ENCODE measurements around the gene ACR. TPM values are rescaled to one million over a fixed set of nuclear protein-coding genes. Genes with fewer than 3 reads are reported as not detected.
"Not testable (repeated sequence)": the region's sequence is repeated elsewhere in the genome, so short reads cannot be mapped to it uniquely, and the experiment has no call there.

The ACR gene
- total and polyA plus RNA-seq, 3 donors from 2014 or later = 49.5 to 181 (median 88.7) TPM

DNA sequence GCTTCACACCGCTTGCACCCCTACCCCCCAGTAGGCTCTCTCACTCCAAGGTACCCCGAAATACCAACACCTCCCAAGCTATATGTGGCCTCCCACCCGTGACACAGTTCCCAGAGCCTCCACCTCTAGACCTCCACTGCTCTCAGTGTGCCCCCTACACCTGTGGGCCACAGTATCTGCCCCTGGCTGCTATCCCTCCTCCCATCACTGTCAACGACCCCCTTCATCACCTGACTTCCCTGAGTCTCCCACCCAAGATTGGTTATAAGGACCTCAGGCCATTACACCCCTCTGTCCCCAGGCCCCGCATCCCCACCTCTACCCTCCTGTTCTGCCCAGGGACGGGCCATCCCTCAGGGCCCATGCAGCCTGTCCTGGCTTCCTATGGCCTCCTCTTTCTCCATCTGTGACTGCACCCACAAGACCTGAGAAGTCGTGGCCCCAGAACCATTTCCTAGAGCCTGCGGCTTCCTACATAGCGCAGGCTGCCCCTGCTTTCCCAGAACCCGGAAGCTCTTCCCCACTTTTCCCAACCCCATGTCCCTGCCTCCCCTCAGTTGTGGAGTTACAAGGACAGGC is 734 bp downstream of the ACR start:
- Histone ChIP-seq H3K4me1 (no peaks in the 10 kb centered on the region), H3K36me3 (ENCODE audit: low read depth, missing control alignments) (no peaks in the 10 kb centered on the region), H3K27ac (no peak overlapping the region), H3K4me3 (no peak overlapping the region), H3K27me3 (no peaks in the 10 kb centered on the region), H3K9me3 (no peaks in the 10 kb centered on the region)
- no peak for DNase-seq
- intact Hi-C loops (cut with DNase I; ENCODE audit: low total_unique reads) = no loop called here
- 83 to 92% methylated on average over 10 of the region's 10 CpGs for WGBS, 2 donors
- TF ChIP-seq POLR2A (IDR thresholded peaks at IDR 0.05) = no peak
- TF ChIP-seq, protein P1, sequence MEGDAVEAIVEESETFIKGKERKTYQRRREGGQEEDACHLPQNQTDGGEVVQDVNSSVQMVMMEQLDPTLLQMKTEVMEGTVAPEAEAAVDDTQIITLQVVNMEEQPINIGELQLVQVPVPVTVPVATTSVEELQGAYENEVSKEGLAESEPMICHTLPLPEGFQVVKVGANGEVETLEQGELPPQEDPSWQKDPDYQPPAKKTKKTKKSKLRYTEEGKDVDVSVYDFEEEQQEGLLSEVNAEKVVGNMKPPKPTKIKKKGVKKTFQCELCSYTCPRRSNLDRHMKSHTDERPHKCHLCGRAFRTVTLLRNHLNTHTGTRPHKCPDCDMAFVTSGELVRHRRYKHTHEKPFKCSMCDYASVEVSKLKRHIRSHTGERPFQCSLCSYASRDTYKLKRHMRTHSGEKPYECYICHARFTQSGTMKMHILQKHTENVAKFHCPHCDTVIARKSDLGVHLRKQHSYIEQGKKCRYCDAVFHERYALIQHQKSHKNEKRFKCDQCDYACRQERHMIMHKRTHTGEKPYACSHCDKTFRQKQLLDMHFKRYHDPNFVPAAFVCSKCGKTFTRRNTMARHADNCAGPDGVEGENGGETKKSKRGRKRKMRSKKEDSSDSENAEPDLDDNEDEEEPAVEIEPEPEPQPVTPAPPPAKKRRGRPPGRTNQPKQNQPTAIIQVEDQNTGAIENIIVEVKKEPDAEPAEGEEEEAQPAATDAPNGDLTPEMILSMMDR (IDR thresholded peaks at IDR 0.05) = no peak

DNA sequence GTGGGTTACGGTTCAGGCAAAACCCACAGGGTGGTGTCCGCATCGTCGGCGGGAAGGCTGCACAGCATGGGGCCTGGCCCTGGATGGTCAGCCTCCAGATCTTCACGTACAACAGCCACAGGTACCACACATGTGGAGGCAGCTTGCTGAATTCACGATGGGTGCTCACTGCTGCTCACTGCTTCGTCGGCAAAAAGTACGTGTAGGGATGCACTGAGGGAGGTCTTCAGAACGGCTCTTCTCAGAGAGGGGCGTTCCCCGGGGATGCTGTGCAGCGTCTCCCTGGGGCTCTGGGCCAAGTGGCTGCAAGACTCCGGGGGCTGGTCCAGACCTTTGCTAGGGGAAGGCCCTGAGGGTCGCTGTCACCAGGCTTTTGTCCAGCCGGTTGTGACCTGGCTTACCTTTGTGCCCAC is 1.3 kb downstream of the ACR start:
- 76 to 91% methylated on average over 5 to 17 of the region's 17 CpGs for WGBS, 2 donors
- H3K27me3 ChIP-seq = no peaks in the 10 kb centered on the region
- no peaks in the 10 kb centered on the region for H3K9me3 ChIP-seq
- no peak for DNase-seq
- no peak overlapping the region for H3K4me3 ChIP-seq
- no peaks in the 10 kb centered on the region for H3K36me3 ChIP-seq (ENCODE audit: low read depth, missing control alignments)
- intact Hi-C loops (cut with DNase I; ENCODE audit: low total_unique reads) = no loop called here
- no peaks in the 10 kb centered on the region for H3K4me1 ChIP-seq
- TF ChIP-seq, protein P1 (IDR thresholded peaks at IDR 0.05) = no peak
- no peak for TF ChIP-seq POLR2A (IDR thresholded peaks at IDR 0.05)
- no peak overlapping the region for H3K27ac ChIP-seq

DNA sequence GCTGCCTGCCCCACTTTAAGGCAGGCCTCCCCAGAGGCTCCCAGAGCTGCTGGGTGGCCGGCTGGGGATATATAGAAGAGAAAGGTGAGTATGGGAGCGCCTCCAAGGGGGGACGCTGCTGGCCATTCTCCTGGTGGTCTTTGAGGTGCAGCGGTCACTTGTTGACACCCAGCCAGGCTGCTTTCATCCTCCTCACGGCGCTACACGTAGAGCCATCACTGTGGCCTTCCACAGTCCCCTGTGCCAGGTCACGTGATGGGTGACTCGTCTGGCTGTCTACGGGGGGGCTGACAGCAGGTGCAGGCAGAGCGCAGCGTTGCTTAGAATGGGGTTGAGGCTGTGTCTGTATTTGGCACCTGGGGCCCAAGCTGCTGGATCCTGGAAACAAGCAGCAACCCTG is 1.9 kb downstream of the ACR start:
- H3K27me3 ChIP-seq = no peaks in the 10 kb centered on the region
- H3K27ac ChIP-seq = no peak overlapping the region
- no peaks in the 10 kb centered on the region for H3K9me3 ChIP-seq
- no peak overlapping the region for H3K4me3 ChIP-seq
- H3K4me1 ChIP-seq = no peaks in the 10 kb centered on the region
- TF ChIP-seq, protein P1 (IDR thresholded peaks at IDR 0.05) = no peak
- TF ChIP-seq POLR2A (IDR thresholded peaks at IDR 0.05) = no peak
- no peak for DNase-seq
- WGBS, 2 donors = 93 to 94% methylated on average over 3 to 12 of the region's 12 CpGs
- H3K36me3 ChIP-seq (ENCODE audit: low read depth, missing control alignments) = no peaks in the 10 kb centered on the region
- intact Hi-C loops (cut with DNase I; ENCODE audit: low total_unique reads) = no loop called here

DNA sequence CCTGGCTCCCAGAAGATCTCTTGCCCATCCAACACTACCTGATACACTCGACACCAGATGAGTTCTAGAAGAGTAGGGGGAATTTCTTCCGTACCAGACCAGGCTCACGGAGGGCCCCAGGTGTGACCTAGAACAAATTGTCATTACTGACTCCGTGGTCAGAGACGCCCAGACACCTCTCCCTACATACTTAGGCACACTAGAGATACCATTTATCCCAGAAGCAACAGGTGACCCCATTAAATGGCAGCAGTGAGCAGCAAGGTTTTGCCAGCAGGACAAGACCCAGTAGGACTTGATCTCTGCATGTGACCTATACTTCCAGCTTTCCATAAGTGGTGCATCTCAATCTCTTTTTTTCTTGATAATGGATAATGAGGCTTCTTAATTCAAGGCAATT is 2.7 kb downstream of the ACR start:
- H3K27ac ChIP-seq; H3K27me3 ChIP-seq; H3K36me3 ChIP-seq (ENCODE audit: low read depth, missing control alignments); H3K9me3 ChIP-seq; H3K4me1 ChIP-seq; H3K4me3 ChIP-seq; intact Hi-C loops (cut with DNase I; ENCODE audit: low total_unique reads); DNase-seq: not testable (repeated sequence)
- WGBS, 2 donors = 91 to 94% methylated on average over 5 of the region's 5 CpGs

DNA sequence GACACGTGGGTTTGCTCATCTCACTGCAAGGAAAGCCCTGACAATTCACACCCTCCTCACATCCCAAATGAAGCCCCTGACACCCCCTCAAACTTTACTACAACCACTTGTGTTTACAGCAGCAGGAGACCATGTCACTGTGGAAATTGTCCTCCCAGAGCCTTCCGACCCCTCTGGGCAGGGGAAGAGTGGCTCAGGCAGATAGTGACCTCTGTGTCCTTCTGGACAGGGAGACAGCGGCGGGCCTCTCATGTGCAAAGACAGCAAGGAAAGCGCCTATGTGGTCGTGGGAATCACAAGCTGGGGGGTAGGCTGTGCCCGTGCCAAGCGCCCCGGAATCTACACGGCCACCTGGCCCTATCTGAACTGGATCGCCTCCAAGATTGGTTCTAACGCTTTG is 6.4 kb downstream of the ACR start:
- H3K4me3 ChIP-seq; H3K36me3 ChIP-seq (ENCODE audit: low read depth, missing control alignments); DNase-seq; H3K4me1 ChIP-seq; H3K27me3 ChIP-seq; intact Hi-C loops (cut with DNase I; ENCODE audit: low total_unique reads); H3K9me3 ChIP-seq; H3K27ac ChIP-seq: not testable (repeated sequence)
- WGBS, 2 donors = 57 to 70% methylated on average over 1 to 7 of the region's 12 CpGs

DNA sequence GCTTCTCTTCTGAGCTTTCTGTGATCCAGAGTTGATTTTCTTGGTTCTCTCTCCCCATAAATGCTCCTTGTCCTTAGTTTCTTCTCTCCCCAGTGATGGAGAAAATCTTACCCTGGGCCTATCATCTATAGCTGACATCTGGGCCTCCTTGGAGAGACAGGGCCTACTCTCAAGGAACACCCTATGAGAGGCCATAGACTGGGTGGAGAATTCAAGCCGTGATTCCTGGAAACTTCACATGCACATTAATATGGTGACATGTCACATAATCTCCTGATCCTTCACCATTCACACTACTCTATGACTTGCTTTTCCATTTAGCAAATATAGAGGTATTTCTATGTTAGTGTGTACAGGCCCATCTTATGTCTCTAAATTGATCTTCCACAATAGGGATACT is 9.5 kb downstream of the ACR start:
- H3K9me3 ChIP-seq; H3K36me3 ChIP-seq (ENCODE audit: low read depth, missing control alignments); H3K27ac ChIP-seq; H3K27me3 ChIP-seq; H3K4me1 ChIP-seq; DNase-seq; intact Hi-C loops (cut with DNase I; ENCODE audit: low total_unique reads); H3K4me3 ChIP-seq: not testable (repeated sequence)
- WGBS, 2 donors = 89 to 95% methylated on average over 1 of the region's 1 CpG

DNA sequence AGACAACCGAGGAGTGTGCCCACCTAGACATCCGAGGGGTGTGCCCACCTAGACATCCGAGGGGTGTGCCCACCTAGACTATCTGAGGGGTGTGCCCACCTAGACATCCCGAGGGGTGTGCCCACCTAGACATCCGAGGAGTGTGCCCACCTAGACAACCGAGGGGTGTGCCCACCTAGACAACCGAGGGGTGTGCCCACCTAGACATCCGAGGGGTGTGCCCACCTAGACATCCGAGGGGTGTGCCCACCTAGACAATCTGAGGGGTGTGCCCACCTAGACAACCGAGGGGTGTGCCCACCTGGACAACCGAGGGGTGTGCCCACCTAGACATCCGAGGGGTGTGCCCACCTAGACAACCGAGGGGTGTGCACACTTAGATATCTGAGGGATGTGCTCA is 10.6 kb downstream of the ACR start:
- DNase-seq; H3K9me3 ChIP-seq; intact Hi-C loops (cut with DNase I; ENCODE audit: low total_unique reads); H3K36me3 ChIP-seq (ENCODE audit: low read depth, missing control alignments); H3K27ac ChIP-seq; H3K4me3 ChIP-seq; H3K4me1 ChIP-seq; H3K27me3 ChIP-seq: not testable (repeated sequence)
- WGBS, 2 donors = 80 to 81% methylated on average over 9 to 11 of the region's 13 CpGs

DNA sequence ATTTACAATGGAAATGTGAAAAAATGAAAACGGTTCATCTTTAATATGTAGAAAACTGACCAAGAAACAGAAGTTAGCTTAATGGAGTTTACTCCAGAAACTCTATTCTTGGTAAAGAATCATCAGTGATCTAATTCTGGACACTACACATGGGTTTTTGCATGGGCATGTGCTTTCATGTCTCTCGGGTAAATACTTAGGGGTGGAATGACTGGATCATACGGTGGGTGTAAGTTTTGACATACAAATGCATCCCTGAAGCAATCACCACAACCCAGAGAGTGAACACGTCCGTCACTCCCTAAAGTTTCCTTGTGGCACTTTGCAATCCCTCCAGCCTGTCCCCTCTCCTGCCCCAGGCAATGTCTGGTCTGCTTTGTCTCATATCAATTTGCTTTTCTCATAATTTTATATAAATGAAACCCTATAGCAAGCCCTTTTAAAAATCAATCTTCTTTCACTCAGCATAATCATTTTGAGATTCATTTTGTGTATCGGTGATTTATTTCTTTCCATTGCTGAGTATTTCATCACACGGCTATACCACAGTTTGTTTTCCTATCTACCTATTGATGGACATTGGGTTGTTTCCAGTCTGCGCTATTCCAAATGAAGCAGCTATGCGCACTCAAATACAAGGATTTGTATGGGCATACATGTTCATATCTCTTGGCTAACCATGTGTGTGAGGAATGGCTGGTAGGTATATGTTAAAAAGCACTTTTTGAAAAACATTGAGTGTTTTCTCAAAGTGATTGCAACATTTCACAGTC is 11.5 kb downstream of the ACR start:
- H3K4me1 ChIP-seq; H3K27me3 ChIP-seq; DNase-seq; H3K4me3 ChIP-seq; H3K9me3 ChIP-seq; H3K36me3 ChIP-seq (ENCODE audit: low read depth, missing control alignments); H3K27ac ChIP-seq; intact Hi-C loops (cut with DNase I; ENCODE audit: low total_unique reads): not testable (repeated sequence)
- WGBS, 2 donors = 79 to 83% methylated on average over 9 of the region's 9 CpGs

DNA sequence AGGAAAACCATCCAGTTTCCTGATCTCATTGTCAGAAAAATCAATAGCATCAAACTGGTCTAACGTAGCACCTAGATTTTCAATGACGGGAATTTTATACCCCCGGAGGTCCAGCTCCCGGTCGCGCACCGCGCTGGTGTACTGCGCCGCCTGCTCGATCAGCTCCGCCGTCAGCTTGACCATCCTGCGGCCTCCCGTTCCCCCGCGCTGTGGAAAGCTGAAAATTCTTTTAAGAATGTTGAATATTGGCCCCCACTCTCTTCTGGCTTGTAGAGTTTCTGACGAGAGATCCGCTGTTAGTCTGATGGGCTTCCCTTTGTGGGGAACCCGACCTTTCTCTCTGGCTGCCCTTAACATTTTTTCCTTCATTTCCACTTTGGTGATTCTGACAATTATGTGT is 17.2 kb downstream of the ACR start:
- 63 to 81% methylated on average over 20 of the region's 20 CpGs for WGBS, 2 donors
- H3K27me3 ChIP-seq; H3K4me1 ChIP-seq; H3K27ac ChIP-seq; H3K4me3 ChIP-seq; H3K36me3 ChIP-seq (ENCODE audit: low read depth, missing control alignments); intact Hi-C loops (cut with DNase I; ENCODE audit: low total_unique reads); DNase-seq; H3K9me3 ChIP-seq: not testable (repeated sequence)

Measured in testis (tissue), 3 donors.